ENCODE results near the gene MND1. TPM values are rescaled to one million over a fixed set of nuclear protein-coding genes. Genes with fewer than 3 reads are reported as not detected.

MND1 gene
- total and polyA plus RNA-seq, 2 donors (not counting 3 experiments of a cell fraction or from before 2014, with no cell fraction given), result 0.66 to 7.7 TPM

DNA sequence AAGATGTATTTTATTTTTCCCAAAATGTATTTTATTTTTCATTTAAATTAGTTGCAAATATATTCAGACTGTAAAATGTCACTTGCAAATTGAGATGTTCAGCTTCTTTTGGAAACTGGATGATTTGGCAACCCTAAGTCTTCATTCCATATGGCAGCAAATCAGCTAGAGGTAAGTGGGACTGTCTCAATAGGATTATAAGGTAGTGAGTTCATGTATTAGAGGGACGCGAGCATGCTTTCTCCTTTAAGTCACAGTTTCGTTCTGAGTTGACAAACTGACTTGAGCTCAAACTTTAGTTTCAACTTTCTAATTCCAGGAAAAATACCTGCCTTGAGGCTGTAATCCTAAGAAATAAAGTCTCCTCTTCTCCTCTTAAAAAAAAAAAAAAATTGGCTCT lies 77.5 kb downstream of the MND1 start:
- intact Hi-C loops (cut with micrococcal nuclease), result no loop called here
- Histone ChIP-seq H3K4me2 (ENCODE audit: insufficient read depth, low read length) (no peak overlapping the region), H4K20me1 (replicated peaks; ENCODE audit: control insufficient read depth, extremely low read depth, insufficient read depth, low read length) (no peaks in the 10 kb centered on the region), H3K9me1 (replicated peaks; ENCODE audit: control insufficient read depth, extremely low read depth, insufficient read depth, low read length) (no peaks in the 10 kb centered on the region), H3K4me3 (replicated peaks in 1 of 3; ENCODE audit: insufficient read depth in 1 of 3, low read depth in 1 of 3, low read length in 3 of 3) (no peak overlapping the region), H3K4me1 (ENCODE audit: control insufficient read depth, extremely low read depth, insufficient read depth, low read length) (no peaks in the 10 kb centered on the region), H2AFZ (ENCODE audit: low read depth, low read length) (no peak overlapping the region), H3K36me3 (ENCODE audit: control insufficient read depth in 2 of 2, extremely low read depth in 1 of 2, insufficient read depth in 2 of 2, low read length in 2 of 2) (no peaks in the 10 kb centered on the region), H3K79me2 (ENCODE audit: control insufficient read depth, insufficient read depth, low read length) (no peaks in the 10 kb centered on the region), H3K27ac (ENCODE audit: insufficient read depth, low read depth, low read length) (no peak overlapping the region), H3K9ac (replicated peaks; ENCODE audit: extremely low read depth, insufficient read depth, low read length) (no peak overlapping the region), H3K27me3 (ENCODE audit: control insufficient read depth in 2 of 2, insufficient read depth in 2 of 2, low read length in 2 of 2) (no peaks in the 10 kb centered on the region), H3K9me3 (replicated peaks; ENCODE audit: control insufficient read depth, insufficient read depth, low read length) (no peaks in the 10 kb centered on the region)
- BruUV-seq (replicated peaks), result no TSS peak
- dilution Hi-C loops (cut with MboI; ENCODE audit: extremely low pct_ligation_motif_present, low sequenced_read_pairs), result no loop called here
- no peak for FAIRE-seq
- no peak for DNase-seq (ENCODE audit: low read depth, low spot score)
- ChIA-PET CTCF (interaction anchor here (1.4 to 1.6 kb wide), 2 partner anchors 11 to 152 kb away, joined by 4 read pairs; no protein-coding TSS in a partner anchor), POLR2A (no interaction called here)
- TF ChIP-seq, protein P1, sequence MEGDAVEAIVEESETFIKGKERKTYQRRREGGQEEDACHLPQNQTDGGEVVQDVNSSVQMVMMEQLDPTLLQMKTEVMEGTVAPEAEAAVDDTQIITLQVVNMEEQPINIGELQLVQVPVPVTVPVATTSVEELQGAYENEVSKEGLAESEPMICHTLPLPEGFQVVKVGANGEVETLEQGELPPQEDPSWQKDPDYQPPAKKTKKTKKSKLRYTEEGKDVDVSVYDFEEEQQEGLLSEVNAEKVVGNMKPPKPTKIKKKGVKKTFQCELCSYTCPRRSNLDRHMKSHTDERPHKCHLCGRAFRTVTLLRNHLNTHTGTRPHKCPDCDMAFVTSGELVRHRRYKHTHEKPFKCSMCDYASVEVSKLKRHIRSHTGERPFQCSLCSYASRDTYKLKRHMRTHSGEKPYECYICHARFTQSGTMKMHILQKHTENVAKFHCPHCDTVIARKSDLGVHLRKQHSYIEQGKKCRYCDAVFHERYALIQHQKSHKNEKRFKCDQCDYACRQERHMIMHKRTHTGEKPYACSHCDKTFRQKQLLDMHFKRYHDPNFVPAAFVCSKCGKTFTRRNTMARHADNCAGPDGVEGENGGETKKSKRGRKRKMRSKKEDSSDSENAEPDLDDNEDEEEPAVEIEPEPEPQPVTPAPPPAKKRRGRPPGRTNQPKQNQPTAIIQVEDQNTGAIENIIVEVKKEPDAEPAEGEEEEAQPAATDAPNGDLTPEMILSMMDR (IDR thresholded peaks at IDR 0.05; ENCODE audit: extremely low read depth in 1 of 2, insufficient read depth in 1 of 2, low read depth in 1 of 2, low read length in 2 of 2), result no peak
- no peak for TF ChIP-seq POLR2AphosphoS5 (IDR thresholded peaks at IDR 0.05; ENCODE audit: insufficient read depth, low read depth, low read length)
- TF ChIP-seq, protein P2, sequence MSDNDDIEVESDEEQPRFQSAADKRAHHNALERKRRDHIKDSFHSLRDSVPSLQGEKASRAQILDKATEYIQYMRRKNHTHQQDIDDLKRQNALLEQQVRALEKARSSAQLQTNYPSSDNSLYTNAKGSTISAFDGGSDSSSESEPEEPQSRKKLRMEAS (IDR thresholded peaks at IDR 0.05; ENCODE audit: insufficient read depth, insufficient read length), result no peak
- no peak for TF ChIP-seq MYC (IDR thresholded peaks at IDR 0.05; ENCODE audit: low read depth, low read length)
- TF ChIP-seq GATA2 (IDR thresholded peaks at IDR 0.05; ENCODE audit: insufficient read depth, insufficient read length, low read depth, low read length), result no peak
- TF ChIP-seq JUN (IDR thresholded peaks at IDR 0.05; ENCODE audit: borderline replicate concordance, insufficient read depth, insufficient read length, low read depth), result no peak
- TF ChIP-seq POLR2A (IDR thresholded peaks at IDR 0.05; ENCODE audit: low read depth, low read length), result no peak
- TF ChIP-seq EZH2 (IDR thresholded peaks at IDR 0.05; ENCODE audit: borderline replicate concordance, low read depth, low read length, severe bottlenecking), result no peak
- TF ChIP-seq FOS (IDR thresholded peaks at IDR 0.05; ENCODE audit: borderline replicate concordance, insufficient read depth, low read length), result no peak

Data from endothelial cell of umbilical vein (primary cell).